WTC11 (cell line): ENCODE measurements around the gene MAB21L4. TPM values are rescaled to one million over a fixed set of nuclear protein-coding genes. Genes with fewer than 3 reads are reported as not detected.

Source experiments
- ATAC-seq: fragments of 200-7000 bp; cut with Tn5 transposase; 2 replicates; pipeline ENCODE4 v1.10.0; 2021; ENCODE audit warnings: mild to moderate bottlenecking, moderate library complexity
- CTCF ChIA-PET: fragments of 300-600 bp; sonication (Branson Sonifier 250); formaldehyde crosslinking; loops from one replicate; lab custom pipeline; 2021; ENCODE audit warnings: antibody characterized with exemption; lab: Charles Lee
- POLR2A ChIA-PET: fragments of 350-600 bp; sonication (Branson Sonifier 250); formaldehyde crosslinking; loops from one replicate; lab custom pipeline; 2021; ENCODE audit warnings: antibody characterized with exemption; lab: Charles Lee
- DNase-seq: peaks from one replicate; pipeline ENCODE4 v3.0.0; 2021; ENCODE audit warnings: low spot score
- H3K27ac Mint-ChIP-seq: 2 replicates; pipeline ENCODE4 v1.8.0; 2021; ENCODE audit warnings: mixed read lengths
- H3K27me3 Mint-ChIP-seq: 2 replicates; pipeline ENCODE4 v1.8.0; 2021; ENCODE audit warnings: low read depth, mild to moderate bottlenecking, moderate library complexity, mixed read lengths
- H3K36me3 Mint-ChIP-seq: 2 replicates; pipeline ENCODE4 v1.8.0; 2021; ENCODE audit warnings: mixed read lengths
- H3K4me1 Mint-ChIP-seq: 2 replicates; pipeline ENCODE4 v1.8.0; 2022; ENCODE audit warnings: mixed read lengths
- H3K4me3 Mint-ChIP-seq: 2 replicates; pipeline ENCODE4 v1.8.0; 2021; ENCODE audit warnings: mild to moderate bottlenecking, moderate library complexity, mixed read lengths
- H3K9me3 Mint-ChIP-seq: 2 replicates; pipeline ENCODE4 v1.8.0; 2021; ENCODE audit warnings: mixed read lengths
- ATF1 ChIP-seq: sonication (generic); formaldehyde crosslinking; IDR thresholded peaks from 2 replicates; pipeline ENCODE4 v1.8.1; 2023; ENCODE audit warnings: mild to moderate bottlenecking, moderate library complexity, missing genetic modification reagents
- CTCF ChIP-seq: fragments of 200-600 bp; IDR thresholded peaks from 2 replicates; pipeline ENCODE4 v1.8.0; 2022; ENCODE audit warnings: antibody characterized with exemption
- ELF4 ChIP-seq: sonication (generic); formaldehyde crosslinking; IDR thresholded peaks from 2 replicates; pipeline ENCODE4 v1.8.1; 2022; ENCODE audit warnings: low read depth, mild to moderate bottlenecking, moderate library complexity, missing genetic modification reagents
- ESRRA ChIP-seq: sonication (generic); formaldehyde crosslinking; IDR thresholded peaks from 2 replicates; pipeline ENCODE4 v1.8.1; 2022; ENCODE audit warnings: mild to moderate bottlenecking, missing genetic modification reagents, borderline replicate concordance
- GABPB1 ChIP-seq: sonication (generic); formaldehyde crosslinking; IDR thresholded peaks from 2 replicates; pipeline ENCODE4 v1.8.1; 2023; ENCODE audit warnings: mild to moderate bottlenecking, missing genetic modification reagents
- IRF2 ChIP-seq: sonication (generic); formaldehyde crosslinking; IDR thresholded peaks from 2 replicates; pipeline ENCODE4 v1.8.0; 2022; ENCODE audit warnings: low read depth, missing genetic modification reagents, borderline replicate concordance
- JUN ChIP-seq: sonication (generic); formaldehyde crosslinking; IDR thresholded peaks from 2 replicates; pipeline ENCODE4 v1.8.0; 2023; ENCODE audit warnings: mild to moderate bottlenecking, missing genetic modification reagents
- NFATC4 ChIP-seq: fragments of 250-450 bp; sonication (Bioruptor Pico); IDR thresholded peaks from 2 replicates; pipeline ENCODE4 v1.9.0; 2021; ENCODE audit warnings: mild to moderate bottlenecking
- RORB ChIP-seq: fragments of 250-450 bp; sonication (Bioruptor Pico); IDR thresholded peaks from 2 replicates; pipeline ENCODE4 v1.9.0; 2021; ENCODE audit warnings: mild to moderate bottlenecking
- SOX15 ChIP-seq: fragments of 250-450 bp; sonication (Bioruptor Pico); IDR thresholded peaks from 2 replicates; pipeline ENCODE4 v1.9.0; 2021; ENCODE audit warnings: mild to moderate bottlenecking
- USF2 ChIP-seq: sonication (generic); formaldehyde crosslinking; IDR thresholded peaks from 2 replicates; pipeline ENCODE4 v1.8.1; 2023; ENCODE audit warnings: mild to moderate bottlenecking, missing genetic modification reagents, moderate library complexity
- ZNF396 ChIP-seq: fragments of 250-450 bp; sonication (Bioruptor Pico); IDR thresholded peaks from 2 replicates; pipeline ENCODE4 v1.8.0; 2021; ENCODE audit warnings: mild to moderate bottlenecking, moderate library complexity, borderline replicate concordance
- total RNA-seq: library from RNA; stranded (reverse); gene quantifications from 3 replicates; pipeline ENCODE4 v1.2.3, GENCODE V29; 2021
- TF ChIP-seq, protein P1 (sequence below): sonication (generic); formaldehyde crosslinking; IDR thresholded peaks from 2 replicates; pipeline ENCODE4 v1.8.1; 2023; ENCODE audit warnings: mild to moderate bottlenecking, missing genetic modification reagents, borderline replicate concordance
- TF ChIP-seq, protein P2 (sequence below): sonication (generic); formaldehyde crosslinking; IDR thresholded peaks from 2 replicates; pipeline ENCODE4 v1.8.1; 2022; ENCODE audit warnings: low read depth, missing genetic modification reagents, borderline replicate concordance
- TF ChIP-seq, protein P3 (sequence below): sonication (generic); formaldehyde crosslinking; IDR thresholded peaks from 2 replicates; pipeline ENCODE4 v1.8.1; 2023; ENCODE audit warnings: mild to moderate bottlenecking, moderate library complexity, missing genetic modification reagents
- TF ChIP-seq, protein P4 (sequence below): fragments of 250-450 bp; sonication (Bioruptor Pico); IDR thresholded peaks from 2 replicates; pipeline ENCODE4 v1.8.0; 2021; ENCODE audit warnings: mild to moderate bottlenecking
- TF ChIP-seq, protein P5 (sequence below): sonication (generic); formaldehyde crosslinking; IDR thresholded peaks from 2 replicates; pipeline ENCODE4 v1.8.0; 2022; ENCODE audit warnings: mild to moderate bottlenecking, missing genetic modification reagents

The MAB21L4 gene
- total RNA-seq, 1 experiment from 2014 or later, result not detected

GRCh38 chr2:240922245-240922981 is 26.5 kb upstream of the MAB21L4 start:
- no peak for ATAC-seq
- POLR2A ChIA-PET, result no interaction called here
- TF ChIP-seq JUN (CRISPR knock-in tag), result no peak
- TF ChIP-seq ELF4 (CRISPR knock-in tag), result no peak
- TF ChIP-seq GABPB1, result no peak
- TF ChIP-seq, protein P1, sequence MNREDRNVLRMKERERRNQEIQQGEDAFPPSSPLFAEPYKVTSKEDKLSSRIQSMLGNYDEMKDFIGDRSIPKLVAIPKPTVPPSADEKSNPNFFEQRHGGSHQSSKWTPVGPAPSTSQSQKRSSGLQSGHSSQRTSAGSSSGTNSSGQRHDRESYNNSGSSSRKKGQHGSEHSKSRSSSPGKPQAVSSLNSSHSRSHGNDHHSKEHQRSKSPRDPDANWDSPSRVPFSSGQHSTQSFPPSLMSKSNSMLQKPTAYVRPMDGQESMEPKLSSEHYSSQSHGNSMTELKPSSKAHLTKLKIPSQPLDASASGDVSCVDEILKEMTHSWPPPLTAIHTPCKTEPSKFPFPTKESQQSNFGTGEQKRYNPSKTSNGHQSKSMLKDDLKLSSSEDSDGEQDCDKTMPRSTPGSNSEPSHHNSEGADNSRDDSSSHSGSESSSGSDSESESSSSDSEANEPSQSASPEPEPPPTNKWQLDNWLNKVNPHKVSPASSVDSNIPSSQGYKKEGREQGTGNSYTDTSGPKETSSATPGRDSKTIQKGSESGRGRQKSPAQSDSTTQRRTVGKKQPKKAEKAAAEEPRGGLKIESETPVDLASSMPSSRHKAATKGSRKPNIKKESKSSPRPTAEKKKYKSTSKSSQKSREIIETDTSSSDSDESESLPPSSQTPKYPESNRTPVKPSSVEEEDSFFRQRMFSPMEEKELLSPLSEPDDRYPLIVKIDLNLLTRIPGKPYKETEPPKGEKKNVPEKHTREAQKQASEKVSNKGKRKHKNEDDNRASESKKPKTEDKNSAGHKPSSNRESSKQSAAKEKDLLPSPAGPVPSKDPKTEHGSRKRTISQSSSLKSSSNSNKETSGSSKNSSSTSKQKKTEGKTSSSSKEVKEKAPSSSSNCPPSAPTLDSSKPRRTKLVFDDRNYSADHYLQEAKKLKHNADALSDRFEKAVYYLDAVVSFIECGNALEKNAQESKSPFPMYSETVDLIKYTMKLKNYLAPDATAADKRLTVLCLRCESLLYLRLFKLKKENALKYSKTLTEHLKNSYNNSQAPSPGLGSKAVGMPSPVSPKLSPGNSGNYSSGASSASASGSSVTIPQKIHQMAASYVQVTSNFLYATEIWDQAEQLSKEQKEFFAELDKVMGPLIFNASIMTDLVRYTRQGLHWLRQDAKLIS, result no peak
- TF ChIP-seq, protein P2, sequence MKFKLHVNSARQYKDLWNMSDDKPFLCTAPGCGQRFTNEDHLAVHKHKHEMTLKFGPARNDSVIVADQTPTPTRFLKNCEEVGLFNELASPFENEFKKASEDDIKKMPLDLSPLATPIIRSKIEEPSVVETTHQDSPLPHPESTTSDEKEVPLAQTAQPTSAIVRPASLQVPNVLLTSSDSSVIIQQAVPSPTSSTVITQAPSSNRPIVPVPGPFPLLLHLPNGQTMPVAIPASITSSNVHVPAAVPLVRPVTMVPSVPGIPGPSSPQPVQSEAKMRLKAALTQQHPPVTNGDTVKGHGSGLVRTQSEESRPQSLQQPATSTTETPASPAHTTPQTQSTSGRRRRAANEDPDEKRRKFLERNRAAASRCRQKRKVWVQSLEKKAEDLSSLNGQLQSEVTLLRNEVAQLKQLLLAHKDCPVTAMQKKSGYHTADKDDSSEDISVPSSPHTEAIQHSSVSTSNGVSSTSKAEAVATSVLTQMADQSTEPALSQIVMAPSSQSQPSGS (CRISPR knock-in tag), result no peak
- TF ChIP-seq, protein P3, sequence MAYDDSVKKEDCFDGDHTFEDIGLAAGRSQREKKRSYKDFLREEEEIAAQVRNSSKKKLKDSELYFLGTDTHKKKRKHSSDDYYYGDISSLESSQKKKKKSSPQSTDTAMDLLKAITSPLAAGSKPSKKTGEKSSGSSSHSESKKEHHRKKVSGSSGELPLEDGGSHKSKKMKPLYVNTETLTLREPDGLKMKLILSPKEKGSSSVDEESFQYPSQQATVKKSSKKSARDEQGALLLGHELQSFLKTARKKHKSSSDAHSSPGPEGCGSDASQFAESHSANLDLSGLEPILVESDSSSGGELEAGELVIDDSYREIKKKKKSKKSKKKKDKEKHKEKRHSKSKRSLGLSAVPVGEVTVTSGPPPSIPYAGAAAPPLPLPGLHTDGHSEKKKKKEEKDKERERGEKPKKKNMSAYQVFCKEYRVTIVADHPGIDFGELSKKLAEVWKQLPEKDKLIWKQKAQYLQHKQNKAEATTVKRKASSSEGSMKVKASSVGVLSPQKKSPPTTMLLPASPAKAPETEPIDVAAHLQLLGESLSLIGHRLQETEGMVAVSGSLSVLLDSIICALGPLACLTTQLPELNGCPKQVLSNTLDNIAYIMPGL (CRISPR knock-in tag), result no peak
- TF ChIP-seq NFATC4 (CRISPR knock-in tag), result no peak
- no peak for TF ChIP-seq ATF1
- no peak for TF ChIP-seq USF2
- no peak for TF ChIP-seq IRF2
- TF ChIP-seq, protein P4, sequence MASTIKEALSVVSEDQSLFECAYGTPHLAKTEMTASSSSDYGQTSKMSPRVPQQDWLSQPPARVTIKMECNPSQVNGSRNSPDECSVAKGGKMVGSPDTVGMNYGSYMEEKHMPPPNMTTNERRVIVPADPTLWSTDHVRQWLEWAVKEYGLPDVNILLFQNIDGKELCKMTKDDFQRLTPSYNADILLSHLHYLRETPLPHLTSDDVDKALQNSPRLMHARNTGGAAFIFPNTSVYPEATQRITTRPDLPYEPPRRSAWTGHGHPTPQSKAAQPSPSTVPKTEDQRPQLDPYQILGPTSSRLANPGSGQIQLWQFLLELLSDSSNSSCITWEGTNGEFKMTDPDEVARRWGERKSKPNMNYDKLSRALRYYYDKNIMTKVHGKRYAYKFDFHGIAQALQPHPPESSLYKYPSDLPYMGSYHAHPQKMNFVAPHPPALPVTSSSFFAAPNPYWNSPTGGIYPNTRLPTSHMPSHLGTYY (CRISPR knock-in tag), result no peak
- no peak for TF ChIP-seq CTCF
- TF ChIP-seq, protein P5, sequence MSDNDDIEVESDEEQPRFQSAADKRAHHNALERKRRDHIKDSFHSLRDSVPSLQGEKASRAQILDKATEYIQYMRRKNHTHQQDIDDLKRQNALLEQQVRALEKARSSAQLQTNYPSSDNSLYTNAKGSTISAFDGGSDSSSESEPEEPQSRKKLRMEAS (CRISPR knock-in tag), result no peak
- no peak for TF ChIP-seq SOX15 (CRISPR knock-in tag)
- no peak for TF ChIP-seq ZNF396 (CRISPR knock-in tag)
- TF ChIP-seq RORB (CRISPR knock-in tag), result no peak
- TF ChIP-seq ESRRA (CRISPR knock-in tag), result no peak
- TF ChIP-seq, all 79 proteins: peak for 0
- CTCF ChIA-PET, result interaction anchor here (1.3 to 1.8 kb wide), 3 partner anchors 8 to 156 kb away, joined by 3 to 12 read pairs (median 5); no protein-coding TSS in a partner anchor
- Mint-ChIP-seq H3K4me1 (no peaks in the 10 kb centered on the region), H3K27ac (no peak overlapping the region), H3K4me3 (no peak overlapping the region), H3K27me3 (no peaks in the 10 kb centered on the region), H3K9me3 (no peaks in the 10 kb centered on the region), H3K36me3 (no peaks in the 10 kb centered on the region)
- DNase-seq, result no peak
